ENCODE results near the gene TUBG1.
A peak's percentile ranks its signal among the peaks of the same experiment; 100 is the strongest.

Gene TUBG1

DNA sequence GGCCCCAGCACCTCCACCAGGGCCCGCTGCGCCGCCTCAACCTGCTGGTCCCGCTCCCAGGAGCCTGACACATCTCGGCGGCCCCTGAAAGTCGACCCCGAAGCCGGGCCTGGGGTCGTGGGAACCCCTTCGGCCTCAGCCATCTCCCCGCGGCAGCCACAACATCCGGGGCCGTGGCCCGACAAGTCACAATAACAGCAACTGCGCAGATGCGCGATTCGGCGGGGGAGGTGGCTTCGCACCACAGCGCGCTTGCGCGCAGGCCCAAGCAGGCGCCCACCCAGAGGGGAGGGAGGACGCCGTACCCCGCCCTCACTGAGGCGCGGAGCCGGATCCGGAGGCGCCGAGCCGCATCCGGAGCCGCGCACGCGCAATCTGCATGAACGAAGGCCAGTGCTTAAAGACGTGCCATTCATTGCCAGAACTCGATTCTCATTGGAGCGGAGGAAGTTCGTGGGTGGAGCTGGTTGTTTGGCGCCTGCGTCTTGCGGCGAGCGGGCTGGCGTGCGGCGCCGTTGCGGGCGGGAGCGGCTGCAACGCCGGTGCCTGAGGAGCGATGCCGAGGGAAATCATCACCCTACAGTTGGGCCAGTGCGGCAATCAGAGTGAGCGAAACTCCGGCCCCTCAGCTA, at the start of gene TUBG1, which contains the start of gene RETREG3:
TUBG1 (plus strand) TSS at position 502 of the 632 bp plus-strand sequence; CDS start at position 557, 55 bp downstream.
RETREG3 (minus strand) TSS at position 193 of the 632 bp plus-strand sequence; CDS start at position 143, 50 bp downstream.
- peak; percentile 96 to 99 (median 98) for DNase-seq (ENCODE audit: low read depth in 3 of 3, low spot score in 1 of 3)

DNA sequence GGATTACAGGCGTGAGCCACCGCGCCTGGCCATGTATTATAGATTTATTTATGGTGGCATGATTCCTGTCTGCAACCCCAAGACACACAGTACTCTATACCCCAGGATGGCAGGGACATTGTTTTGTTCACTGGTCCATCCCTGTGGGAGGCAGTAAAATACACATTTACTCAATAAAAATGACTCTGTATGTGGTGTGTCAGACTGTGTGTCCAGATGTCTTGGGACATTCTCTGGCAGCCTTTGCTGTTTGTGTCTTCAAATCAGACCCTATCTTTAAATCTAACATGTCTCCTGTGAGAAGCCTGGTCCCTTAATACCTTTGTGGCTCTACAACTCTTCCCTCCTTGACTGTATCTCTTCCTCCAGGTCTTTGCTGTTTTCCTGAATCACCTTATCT, 49.2 kb upstream of the TUBG1 start:
- DNase-seq (ENCODE audit: low read depth in 3 of 3, low spot score in 1 of 3) = no peak

DNA sequence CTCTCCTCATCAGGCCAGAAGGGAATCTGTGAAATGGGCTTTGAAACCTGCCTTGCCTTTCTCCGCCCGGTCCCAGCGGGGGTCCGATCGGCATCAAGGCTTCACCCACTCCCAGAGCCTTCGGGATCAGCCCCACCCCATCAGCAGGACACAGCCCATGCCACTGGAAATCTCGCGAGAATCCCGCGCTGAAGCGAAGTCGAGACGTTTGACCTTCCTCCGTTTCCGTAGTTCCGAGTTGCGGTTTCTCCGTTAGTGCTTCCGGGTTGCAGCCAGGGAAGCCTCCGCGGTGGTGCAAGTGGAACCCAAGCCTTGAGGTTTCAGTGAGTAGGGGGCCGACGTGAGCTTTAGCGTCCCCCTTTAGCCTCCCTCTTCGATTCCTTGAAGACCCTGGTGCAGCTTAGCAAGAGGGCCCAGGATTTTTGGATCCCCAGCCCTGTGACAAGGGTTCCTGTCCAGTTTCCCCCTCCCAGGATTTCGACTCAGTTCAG, 47.5 kb upstream of the TUBG1 start, which contains the start of gene COASY:
COASY (plus strand) TSS at position 252 of the 491 bp plus-strand sequence. CDS start 475 bp downstream, outside the sequence.
- peak; percentile 70 to 82 (median 79) for DNase-seq (ENCODE audit: low read depth in 3 of 3, low spot score in 1 of 3)

DNA sequence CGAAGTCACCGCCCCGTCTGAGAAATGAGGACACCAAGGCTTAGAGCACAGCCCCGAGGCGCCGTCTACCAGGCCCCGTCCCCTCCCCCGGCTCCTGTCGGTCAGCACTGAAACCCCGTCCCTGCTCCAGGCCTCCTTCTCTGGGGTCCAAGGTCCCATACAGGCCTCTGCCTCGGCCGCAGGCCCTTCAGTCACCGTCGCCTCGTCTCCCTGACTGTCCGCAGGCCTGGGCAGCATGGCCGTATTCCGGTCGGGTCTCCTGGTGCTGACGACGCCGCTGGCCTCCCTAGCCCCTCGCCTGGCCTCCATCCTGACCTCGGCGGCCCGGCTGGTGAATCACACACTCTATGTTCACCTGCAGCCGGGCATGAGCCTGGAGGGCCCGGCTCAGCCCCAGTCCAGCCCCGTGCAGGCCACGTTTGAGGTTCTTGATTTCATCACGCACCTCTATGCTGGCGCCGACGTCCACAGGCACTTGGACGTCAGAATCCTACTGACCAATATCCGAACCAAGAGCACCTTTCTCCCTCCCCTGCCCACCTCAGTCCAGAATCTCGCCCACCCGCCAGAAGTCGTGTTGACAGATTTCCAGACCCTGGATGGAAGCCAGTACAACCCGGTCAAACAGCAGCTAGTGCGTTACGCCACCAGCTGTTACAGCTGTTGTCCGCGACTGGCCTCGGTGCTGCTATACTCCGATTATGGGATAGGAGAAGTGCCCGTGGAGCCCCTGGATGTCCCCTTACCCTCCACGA, 46.9 kb upstream of the TUBG1 start:
- no peak for DNase-seq (ENCODE audit: low read depth in 3 of 3, low spot score in 1 of 3)

DNA sequence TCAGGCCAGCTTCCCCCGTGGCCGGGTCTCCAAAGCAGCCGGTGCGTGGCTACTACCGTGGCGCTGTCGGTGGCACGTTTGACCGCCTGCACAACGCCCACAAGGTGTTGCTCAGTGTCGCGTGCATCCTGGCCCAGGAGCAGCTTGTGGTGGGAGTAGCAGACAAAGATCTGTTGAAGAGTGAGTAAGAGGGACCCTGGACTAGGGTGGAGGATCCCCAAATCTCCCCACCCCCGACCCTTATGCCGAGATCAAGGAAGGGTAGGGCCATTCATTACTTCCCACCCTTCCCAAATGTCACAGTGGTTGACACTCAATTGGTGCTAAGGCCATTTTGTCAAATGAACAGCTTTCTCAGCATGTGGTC, 46.4 kb upstream of the TUBG1 start:
- DNase-seq (ENCODE audit: low read depth in 3 of 3, low spot score in 1 of 3) = no peak

DNA sequence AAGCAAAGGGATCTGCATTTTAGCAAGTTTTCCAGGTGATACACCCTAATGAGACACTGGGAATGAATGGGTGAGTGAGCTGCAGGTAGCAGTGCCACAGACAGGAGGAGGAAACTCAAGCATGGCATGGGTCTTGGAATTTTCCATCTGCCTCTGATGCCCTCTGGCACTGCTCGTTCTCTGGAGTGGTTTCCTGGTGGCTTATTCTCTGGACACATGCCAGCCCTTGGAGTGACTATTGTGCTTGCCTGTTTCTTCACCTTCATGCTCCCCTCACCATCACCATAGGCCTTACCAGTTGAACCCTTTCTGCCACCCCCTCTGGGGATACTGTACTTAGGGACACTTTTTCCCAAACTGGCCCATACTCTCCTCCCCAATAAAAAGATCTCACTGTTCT, 45.9 kb upstream of the TUBG1 start:
- DNase-seq (ENCODE audit: low read depth in 3 of 3, low spot score in 1 of 3) = no peak

DNA sequence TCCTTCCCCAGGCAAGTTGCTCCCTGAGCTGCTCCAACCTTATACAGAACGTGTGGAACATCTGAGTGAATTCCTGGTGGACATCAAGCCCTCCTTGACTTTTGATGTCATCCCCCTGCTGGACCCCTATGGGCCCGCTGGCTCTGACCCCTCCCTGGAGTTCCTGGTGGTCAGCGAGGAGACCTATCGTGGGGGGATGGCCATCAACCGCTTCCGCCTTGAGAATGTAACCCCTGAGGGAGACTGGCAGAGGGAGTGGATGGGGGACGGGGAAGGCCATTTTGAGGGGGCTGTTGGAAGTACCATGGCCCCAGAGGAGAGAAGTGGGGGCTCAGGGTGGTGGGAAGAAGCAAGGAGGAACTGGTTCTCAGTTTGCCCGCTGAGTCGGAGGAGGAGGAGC, 45.5 kb upstream of the TUBG1 start:
- no peak for DNase-seq (ENCODE audit: low read depth in 3 of 3, low spot score in 1 of 3)

DNA sequence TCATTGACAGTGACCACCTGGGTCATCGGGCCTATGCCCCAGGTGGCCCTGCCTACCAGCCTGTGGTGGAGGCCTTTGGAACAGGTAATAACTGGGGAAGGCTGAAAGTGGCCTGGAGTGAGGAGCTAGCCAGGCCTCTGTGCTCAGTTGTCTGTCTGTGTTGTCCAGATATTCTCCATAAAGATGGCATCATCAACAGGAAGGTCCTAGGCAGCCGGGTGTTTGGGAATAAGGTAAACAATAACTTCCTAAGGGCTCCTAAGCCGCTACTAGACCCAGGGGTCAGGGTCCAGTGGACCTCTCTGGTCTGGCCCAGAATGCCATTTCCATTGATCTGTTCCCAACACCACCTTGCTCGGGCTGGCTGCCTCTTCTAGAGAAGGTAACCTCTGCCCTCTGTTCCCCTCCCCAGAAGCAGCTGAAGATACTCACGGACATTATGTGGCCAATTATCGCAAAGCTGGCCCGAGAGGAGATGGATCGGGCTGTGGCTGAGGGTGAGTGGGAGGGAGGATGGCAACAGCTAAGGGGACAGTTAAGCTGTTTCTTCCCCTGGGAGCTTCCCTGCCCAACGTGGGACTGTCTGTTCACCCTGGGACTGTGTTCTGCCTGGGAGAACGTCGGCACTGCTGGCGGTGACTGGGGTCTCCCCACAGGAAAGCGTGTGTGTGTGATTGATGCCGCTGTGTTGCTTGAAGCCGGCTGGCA, 44.5 kb upstream of the TUBG1 start:
- DNase-seq (ENCODE audit: low read depth in 3 of 3, low spot score in 1 of 3) = no peak

DNA sequence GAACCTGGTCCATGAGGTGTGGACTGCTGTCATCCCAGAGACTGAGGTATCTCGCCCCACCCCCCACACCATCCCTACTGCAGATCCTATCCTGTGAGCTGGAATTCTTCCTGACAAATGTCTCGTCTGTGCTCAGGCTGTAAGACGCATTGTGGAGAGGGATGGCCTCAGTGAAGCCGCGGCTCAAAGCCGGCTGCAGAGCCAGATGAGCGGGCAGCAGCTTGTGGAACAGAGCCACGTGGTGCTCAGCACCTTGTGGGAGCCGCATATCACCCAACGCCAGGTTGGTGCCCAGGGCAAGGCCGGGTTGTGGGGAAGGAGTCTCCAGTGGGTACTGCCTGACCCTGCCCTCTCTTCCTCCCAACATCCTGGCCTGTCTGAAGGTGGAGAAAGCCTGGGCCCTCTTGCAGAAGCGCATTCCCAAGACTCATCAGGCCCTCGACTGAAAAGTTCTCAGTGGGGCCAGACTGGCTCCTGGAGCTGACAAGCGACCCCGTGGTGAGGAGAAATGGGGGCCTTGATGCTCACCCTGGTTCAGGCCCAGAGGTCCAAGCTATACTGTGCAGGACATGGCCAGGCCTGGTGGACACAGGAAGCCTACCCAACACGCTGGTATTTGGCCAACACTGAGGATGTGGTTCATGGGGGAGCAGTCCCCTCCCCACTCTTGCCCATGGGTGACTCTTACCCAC, 43.8 kb upstream of the TUBG1 start:
- DNase-seq (ENCODE audit: low read depth in 3 of 3, low spot score in 1 of 3) = no peak

DNA sequence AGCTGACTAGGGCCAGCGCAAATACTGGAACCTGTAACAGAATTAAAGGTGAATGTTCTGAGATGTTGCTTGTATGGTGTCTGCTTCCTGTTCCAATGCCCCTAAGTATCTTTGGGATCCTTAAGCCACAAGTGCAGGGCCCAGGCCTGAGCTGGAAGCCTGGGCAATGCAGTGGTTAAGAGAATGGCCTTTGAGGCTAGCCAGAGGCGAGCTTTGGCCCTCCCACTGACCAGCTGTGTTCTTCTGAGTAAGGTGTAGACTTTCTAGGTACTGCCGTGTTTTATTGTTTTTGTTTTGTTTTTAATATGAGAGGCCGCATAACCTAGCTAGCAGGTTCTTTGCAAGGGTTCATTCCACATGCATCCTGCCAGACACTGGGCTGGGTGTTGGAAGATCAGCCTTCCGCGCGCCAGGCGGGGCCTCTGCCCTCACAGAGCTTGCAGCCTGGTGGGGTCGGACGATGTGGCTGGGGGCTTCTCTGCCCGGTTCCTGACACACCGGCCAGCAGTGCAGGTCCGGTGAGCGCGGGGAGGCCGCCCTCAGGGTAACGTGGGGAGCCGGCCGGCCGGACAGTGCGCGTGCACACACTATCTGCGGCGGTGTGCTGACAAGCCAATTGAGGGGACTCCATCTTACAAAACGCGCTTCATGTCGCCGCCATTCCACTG, 43.1 kb upstream of the TUBG1 start:
- no peak for DNase-seq (ENCODE audit: low read depth in 3 of 3, low spot score in 1 of 3)

DNA sequence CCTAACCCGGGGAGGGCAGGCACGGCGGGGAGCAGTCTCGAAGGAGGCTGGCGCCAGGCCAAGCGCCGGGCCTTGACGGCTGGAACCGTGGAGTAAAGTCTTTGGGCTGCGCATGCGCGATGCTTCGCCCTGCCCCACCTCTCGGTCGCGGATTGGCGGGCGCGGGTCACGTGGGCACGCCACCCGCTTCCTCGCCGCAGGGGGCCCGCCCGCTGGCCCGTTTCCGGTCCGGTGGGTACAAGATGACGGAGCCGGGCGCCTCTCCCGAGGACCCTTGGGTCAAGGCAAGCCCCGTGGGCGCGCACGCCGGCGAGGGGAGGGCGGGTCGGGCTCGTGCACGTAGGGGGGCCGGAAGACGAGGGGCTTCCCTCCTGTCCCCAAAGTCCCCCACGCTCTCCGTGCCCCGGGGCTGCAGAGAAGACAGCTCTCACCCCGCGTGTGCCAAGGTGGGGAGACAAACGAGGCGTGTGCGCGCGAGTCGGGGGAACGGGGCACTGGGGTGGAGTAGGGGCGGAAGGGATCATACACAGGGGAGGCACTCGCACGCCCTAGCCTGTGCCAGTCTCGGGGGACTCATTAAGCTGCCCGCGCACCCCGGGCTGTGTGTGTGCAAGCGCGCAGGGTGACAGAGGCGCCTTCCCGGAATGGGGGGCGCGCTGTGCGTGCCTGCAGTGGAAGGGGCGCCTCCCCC, 42.5 kb upstream of the TUBG1 start, which contains the start of gene MLX:
MLX (plus strand) TSS at position 218 of the 691 bp plus-strand sequence; CDS start at position 243, 25 bp downstream.
- DNase-seq (ENCODE audit: low read depth in 3 of 3, low spot score in 1 of 3) = peak; percentile 80 to 91 (median 85)

DNA sequence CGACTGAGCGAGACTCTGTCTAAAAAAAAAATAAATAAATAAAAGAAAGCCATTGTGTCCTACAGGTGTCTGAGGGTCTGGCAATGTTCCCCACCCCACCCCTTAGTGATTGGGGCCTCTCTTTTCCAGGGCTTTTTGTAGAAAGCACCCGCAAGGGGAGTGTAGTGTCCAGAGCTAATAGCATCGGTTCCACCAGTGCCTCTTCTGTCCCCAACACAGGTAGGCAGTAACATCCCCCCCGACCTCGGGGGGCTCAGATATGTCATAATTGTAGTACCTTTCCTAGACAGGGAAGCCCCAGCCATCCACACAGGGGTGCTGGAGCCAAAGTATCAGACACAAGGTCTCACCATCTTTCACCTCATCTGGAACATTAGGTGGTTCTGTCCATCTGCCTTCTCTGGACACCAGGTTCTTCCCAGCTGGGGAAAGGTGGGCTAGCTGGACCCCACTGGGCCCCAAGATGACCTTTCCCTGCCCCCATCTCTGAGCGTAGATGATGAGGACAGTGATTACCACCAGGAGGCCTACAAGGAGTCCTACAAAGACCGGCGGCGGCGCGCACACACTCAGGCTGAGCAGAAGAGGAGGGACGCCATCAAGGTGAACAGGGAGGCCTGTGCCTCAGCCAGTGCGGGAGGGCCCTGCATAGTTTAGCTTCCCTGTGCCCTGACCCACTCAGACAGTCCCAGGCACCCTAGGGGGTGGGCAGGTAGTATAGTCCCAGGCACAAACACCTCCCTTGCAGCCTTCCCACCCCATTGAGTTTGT, 41.0 kb upstream of the TUBG1 start:
- DNase-seq (ENCODE audit: low read depth in 3 of 3, low spot score in 1 of 3) = no peak

DNA sequence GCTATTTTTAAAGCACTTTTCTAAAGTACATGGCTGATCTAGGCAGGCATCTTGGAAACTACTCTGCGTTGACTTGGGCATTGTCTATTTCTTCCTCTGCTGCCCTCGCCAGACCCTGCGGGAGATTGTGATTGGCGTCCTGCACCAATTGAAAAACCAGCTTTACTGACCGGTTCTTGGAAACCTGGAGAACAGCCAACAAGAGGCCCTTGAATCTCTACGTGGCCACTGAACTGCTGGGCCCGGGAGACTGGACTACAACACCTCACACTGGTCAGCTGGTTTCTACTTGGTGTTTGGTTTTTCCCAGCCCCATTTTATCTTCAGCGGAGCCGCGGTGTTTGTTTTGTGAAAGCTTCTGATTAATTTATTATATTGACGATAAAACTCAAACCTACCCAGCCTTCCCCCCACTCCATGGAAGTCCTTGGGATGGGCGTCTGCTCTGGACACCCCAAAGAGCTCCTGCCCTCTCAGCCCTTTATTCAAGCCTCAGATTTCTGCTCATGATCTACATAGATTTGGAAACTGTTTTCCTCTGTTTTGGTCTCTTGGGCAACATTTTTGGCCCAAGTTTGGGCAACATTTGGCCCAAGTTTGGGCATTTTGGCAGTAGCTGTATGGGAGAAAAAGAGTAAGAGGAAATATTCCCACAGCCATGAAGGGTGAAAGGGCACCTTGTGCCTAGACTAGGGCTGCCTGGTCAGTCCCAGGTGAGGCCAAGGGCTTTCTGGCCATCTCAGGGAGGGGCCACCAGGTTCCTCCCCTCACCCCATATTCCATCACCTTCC, 37.9 kb upstream of the TUBG1 start:
- no peak for DNase-seq (ENCODE audit: low read depth in 3 of 3, low spot score in 1 of 3)

DNA sequence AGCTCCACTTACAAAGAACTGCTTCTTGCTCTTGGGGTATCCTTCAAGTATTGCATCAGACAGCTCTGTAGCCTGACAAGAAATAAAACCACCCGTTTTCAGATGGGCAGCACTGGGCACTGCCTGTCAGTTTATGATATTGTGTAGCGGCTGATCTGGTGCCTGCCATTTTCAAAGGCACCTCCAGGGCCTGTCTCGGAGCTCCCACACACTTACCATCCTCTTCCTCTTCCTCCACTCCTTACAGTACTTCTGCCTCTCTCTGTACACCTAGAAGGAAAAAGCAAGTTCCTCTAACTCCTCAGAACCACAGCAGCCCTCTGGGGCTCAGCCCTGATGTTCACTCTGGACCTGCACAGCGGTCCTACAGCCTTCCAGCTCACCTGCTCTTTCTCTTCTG, 36.4 kb upstream of the TUBG1 start:
- no peak for DNase-seq (ENCODE audit: low read depth in 3 of 3, low spot score in 1 of 3)

DNA sequence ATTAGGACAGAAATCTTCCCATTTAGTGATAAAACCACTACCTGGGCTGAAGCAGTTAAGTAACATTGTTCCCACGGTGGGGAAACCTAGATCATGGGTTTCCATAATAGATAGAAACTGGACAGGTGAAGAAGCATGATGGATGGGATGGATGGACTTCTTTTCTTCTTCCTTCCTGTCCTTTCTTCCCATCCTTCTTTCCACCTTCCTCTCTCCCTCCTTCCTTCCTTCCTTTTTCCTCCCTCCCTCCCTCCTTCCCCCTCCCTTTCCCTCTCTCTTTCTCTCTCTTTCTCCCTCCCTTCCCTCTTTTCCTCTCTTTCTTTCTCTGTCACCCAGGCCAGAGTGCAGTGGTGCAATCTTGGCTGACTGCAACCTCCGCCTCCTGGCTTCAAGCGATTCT, 35.0 kb upstream of the TUBG1 start:
- no peak for DNase-seq (ENCODE audit: low read depth in 3 of 3, low spot score in 1 of 3)

DNA sequence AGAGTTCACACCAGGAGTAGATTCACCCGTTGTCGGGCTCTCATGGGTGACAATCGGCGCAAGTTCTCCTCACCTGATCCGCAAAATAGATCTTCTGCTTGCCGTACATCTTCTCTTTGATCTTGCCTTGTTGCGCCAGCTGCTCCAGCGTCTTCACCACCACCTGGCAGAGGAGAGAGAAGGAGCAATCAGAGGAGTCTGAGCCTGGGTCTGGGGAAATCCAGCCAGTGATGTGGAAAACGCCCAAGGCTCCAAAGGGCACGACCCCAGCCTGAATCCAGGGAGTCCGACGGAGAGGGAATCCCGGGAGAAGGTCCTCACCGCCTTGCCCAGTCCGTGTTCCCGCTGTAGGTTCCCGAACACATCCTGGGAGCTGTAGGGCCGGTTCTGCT, 32.3 kb upstream of the TUBG1 start:
- DNase-seq (ENCODE audit: low read depth in 3 of 3, low spot score in 1 of 3) = no peak

DNA sequence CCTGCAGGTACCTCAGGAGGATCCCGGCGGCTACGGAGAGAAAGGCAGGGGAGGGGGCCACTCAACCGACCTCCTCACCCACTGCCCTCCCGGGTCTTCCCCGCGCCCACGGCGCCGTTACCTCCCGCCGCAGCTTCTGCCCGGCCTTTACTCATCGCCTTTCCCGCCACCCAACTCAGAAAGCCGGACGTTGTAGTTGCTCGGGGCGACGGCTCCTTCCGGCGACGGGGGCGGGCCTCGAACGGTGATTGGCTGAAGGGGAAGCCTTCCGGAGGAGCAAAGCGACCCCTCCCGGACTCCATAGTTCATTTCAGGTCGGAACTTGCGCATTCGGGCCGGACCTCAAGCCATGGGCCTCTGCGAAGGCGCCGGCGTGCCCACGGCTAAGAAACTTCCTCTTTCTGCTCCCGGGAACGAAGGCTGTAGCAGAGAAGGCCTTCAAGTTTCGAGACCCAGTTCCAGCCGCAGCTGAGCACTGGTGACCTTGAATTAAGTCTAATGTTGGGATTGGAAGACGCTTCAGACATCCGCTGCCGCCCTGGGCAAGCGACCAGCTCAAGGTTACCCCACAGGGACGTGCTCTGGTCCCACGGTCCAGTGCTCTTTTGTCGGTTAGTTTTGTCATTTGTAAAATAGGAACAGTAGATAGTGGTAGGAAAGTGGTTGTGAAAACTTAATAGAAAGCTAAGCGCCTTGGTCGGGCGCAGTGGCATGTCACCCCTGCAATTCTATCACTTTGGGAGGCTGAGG, 31.8 kb upstream of the TUBG1 start, which contains the start of gene PSMC3IP:
PSMC3IP (minus strand) TSS at position 198 of the 750 bp plus-strand sequence; CDS start at position 155, 43 bp downstream.
- DNase-seq (ENCODE audit: low read depth in 3 of 3, low spot score in 1 of 3) = peak; percentile 78 to 86 (median 80)
